Measurements from ENCODE around the gene RDX.
"Not testable (repeated sequence)": the region's sequence is repeated elsewhere in the genome, so short reads cannot be mapped to it uniquely, and the experiment has no call there.

Gene RDX

DNA sequence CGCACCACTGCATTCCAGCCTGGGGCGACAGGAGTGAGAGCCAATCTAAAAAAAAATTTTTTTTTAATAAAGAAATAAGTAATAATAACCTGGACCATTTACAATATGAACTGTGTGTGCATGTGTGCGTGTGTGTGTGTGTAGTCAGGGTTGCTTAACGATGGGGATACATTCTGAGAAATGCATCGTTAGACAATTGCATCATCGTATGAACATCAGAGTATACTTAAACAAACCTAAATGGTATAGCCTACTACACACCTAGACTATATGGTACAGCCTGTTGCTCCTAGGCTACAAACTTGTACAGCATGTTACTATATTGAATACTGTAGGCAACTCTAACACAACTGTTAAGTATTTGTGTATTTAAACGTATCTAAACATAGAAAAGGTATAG, 26.4 kb downstream of the RDX start:
- no peak for DNase-seq

DNA sequence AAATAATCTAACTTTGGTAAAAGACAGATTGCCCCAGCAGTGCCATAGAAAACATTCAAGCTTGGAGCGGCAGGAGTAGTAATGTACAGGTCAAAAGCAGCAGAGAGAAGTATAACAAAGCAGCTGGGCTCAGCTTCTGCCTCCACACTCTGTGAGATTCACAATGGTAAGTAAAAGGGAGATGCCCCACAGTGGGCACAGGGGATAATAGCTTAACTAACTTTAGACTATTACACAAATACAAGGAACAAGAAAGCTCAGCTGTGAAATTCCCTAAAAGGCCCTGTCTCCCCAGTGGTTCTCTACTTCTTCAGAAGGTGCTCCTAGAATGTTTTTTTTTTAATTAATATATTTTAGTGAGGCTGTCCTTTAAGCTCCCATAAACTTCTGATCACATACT, 28.0 kb downstream of the RDX start:
- DNase-seq, result no peak

DNA sequence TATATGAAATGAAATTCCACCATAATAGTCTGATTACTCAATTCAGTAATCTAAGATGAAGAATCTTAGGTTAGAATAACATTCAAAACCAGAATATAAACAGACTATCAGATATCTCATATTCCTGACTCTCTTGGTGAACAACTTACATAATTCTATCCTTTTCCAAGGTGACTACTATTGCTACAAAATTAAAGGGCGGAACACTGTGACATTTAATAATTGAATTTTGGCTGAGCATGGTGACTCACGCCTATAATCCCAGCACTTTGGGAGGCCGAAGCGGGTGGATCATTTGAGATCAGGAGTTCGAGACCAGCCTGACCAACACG, 34.4 kb downstream of the RDX start:
- DNase-seq, result no peak

DNA sequence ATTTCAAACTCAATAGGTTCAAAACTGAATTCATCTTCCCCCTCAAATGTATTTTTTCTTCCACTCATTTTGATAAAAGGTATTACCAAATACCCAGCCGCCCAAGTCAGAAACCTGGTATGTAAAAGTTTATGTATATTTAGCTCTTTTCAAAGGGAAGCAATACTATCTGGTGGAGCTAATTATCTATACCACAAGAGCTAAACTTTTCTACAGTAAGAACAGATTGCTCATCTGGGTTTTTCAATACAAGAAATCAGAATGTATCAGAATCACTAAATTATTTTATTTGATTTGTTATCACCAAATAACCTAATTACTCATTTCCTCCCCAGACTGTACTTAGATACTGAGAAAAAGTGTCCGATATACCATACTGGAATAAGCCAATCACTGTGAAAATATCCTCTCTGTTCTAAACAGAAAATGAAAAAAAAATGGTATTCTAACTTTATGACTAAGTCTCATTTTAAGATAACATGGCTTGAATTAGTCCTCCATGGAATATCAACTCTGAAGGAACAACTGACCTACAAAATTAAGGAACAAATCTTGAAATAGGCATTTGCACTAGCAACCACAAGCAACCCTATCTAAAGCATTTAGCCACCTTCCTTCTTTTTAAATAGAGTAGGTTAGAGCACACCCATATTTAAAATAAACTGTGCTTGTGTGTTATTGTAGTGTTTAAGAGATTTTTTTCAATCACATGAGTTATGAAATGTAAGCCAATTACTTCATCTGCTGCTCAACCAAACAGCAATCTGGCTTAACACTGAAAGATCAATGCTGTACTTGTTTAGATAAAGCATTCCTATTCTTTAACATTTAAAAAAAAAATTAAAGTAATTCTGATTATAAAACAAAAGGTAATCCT, 35.0 kb downstream of the RDX start:
- DNase-seq, result no peak

DNA sequence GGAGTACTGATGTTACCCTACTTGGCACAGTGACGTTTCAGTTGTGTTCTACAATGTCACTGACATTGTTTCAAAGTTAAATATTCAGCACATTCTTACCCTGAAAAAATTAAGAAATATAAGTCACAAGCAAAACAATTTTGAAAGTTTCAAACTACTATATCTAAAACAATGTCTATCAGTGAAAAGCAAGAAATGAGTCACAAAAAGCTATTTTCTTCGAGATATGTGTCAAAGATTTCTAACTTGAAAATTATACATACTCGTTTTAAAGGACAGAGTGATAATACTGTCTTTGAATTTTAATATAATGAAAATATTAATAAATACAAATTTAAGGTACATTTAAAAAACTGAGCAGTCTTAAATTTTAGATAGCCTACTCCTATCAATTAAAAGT, 42.9 kb downstream of the RDX start:
- DNase-seq, result no peak

DNA sequence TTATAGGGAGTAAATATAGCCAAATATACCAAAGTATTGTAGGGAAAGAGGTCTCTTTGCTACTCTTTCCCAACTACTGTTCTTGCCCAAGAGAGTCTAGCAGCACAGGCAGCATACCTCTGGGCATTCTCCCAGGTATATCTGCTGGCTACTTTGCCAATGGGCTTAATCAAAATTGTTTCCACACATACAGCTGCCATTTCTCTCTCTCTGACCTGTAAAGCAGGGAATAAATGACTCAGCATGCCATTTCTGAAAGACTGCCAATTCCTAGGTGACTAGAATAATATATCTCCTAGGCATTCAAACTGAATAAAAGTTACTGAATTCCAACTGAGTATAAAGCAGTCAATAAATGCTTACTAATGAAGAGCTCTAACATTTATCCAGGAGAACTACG, 44.6 kb downstream of the RDX start:
- no peak for DNase-seq

DNA sequence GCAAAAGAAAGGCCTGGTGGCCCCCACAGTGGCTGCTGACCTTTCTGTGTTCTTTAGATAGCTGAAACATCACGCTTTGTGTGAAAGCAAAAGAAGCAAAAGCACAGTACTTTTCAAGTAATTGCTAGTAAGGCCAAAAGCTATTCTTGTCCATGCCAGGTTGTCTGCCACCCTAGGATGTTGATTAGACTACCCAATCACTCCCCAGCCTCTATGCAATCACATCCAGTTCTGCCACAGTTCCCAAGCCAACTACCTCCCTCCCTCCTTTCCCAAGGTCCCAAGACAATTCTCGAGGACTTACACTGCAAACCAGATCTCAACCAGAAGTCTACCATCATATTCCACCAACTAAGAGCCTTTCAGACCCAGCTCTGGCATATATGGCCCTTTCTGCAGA, 46.2 kb downstream of the RDX start:
- DNase-seq, result no peak

DNA sequence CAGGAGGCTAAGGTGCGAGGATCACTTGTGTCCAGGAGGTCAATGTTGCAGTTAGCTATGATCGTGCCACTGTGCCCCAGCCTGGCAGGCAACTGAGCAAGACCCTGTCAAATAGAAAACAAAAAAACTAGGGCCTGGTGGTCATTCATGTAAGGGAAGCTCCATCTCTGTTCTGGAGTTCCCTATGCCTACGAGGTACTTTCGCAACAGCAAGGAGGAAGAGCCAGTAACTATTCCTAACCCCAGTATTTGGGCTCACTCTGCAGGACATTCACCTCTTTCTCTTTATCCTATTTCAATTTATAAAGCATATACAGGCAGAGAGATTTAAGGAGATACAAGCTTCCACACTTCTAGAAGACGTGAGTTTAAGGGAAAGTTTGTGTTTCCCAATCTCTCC, 46.6 kb downstream of the RDX start:
- no peak for DNase-seq

DNA sequence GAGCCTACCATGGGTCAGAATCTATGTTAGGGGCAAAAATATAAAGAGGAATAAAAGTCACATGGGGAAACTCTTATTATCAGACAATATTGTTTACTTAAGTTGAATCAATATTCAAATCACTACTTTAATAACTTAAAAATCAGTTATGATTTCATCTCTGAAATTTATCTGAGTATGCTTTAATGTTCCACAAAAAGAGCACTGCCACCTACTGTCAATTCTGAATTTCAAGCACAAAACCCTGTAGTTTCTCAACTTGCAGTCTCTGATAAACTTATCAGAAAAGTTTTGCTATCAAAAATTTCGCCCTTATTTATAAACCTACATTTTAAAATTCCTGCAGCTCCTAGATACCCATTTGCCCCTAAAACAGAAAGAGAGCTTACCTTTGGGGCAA, 47.3 kb downstream of the RDX start:
- no peak for DNase-seq

DNA sequence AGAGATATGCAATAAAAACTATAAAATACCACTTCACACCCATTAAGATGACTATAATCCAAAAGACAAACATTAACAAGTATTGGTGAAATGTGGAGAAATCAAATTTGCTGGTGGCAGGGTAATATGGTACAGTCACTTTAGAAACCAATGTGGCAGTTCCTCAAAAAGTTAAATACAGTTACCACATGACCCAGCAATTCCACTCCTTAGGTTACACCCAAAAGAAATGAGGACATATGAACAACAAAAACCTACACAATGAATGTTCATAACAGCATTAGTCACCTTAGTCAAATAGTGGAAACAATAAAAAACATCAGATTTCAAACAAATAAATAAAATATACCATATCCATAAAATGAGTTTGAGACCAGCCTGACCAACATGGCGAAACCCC, 52.6 kb downstream of the RDX start:
- no peak for DNase-seq

DNA sequence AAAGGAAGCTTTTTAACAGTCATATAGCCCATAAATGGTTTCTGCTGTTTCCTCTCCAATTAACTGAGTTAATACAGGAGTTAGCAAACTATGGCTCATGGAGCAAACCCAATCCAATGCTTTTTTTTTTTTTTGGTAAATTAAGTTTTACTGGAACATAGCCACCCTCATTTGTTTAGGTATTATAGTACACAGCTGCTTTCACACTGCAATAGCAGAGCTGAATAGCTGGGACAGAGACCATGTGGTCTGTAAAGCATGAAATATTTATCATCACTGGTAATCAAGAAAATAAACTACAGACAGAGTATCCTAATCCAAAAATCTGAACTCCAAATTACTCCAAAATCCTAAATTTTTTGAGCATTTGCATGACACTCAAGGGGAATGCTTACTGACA, 53.7 kb downstream of the RDX start:
- no peak for DNase-seq

DNA sequence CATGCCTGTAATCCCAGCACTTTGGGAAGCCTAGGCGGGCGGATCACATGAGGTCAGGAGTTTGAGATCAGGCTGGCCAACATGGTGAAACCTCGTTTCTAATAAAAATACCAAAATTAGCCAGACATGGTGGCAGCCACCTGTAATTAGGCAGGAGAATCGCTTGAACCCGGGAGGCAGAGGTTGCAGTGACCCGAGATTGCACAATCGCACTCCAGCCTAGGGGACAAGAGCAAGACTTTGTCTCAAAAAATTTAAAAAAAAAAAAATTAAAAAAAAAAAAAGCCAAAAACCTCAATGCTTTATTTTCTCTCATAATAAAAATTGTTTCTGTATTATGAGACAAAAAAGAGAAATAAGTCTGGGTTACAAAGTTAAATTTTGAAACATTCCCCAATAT, 54.2 kb downstream of the RDX start:
- DNase-seq, result no peak

DNA sequence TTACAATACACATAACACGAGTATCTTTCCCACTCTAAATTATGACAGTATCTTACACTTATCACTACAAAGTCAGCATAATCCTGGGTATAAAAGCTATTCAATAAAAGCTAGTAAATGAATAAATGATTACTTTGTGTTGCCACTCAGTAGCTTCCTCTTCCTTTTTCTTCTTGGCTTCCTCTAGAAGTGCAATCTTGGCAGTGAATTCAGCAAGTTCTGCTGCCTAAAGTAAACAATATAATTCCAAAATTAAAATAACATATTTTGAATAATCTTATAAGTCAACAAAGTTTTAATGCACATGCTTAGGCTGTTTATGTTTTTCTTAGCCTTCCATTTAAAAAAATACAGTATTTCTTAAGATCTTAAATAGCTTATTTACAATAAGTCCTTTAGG, 60.4 kb downstream of the RDX start:
- no peak for DNase-seq

DNA sequence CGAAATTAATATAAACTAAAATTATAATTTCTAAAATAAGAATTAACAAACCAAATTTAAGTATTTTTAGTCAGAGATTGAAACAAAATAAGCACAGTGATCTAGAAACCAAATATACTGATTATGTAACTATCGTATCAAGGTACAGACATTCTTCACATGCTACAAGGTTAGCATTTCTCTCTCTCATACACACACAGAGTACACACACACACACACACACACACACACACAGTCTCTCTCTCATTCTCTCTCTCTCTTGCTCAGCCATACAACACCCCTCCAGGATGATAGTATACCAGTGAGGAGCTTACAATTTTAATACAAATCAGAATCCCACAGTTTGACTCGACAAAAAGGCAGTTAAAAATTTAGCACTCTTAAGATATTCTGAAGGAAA, 66.0 kb downstream of the RDX start:
- DNase-seq, result no peak

DNA sequence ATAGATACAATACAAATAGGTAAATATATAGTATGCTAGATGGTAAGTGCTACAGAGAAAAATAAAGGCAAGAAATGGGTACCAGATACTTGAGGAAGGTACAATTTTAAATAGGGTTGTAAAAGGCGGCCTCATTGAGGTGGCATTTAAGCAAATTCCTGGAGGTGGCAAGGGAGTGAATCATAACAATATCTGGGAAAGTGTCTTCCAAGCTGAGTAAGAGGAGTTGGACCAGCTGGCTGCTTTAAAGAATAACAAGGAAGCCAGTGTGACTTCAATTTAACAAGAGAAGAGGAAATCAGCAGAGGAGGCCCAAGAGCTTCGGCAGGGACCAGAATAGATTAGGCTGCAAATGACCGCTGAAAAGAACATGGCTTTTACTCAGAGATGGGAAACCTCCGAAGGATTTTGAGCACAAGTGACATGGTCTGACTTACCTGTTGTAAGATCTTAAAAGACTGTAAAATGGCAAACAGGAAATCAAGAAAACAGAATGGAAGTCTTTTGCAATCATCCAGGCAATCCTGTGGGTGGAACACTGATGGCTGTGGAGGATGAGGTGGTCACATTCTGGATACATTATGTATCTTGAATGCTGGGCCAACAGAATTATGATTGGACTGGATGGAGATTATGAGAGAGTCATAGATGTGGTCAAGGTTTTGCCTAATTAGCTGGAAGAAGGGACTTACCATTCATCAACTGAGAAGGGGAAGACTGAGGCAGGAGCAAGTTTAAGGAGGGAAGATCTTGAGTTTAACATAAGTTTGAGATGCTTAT, 77.2 kb downstream of the RDX start:
- DNase-seq, result no peak

DNA sequence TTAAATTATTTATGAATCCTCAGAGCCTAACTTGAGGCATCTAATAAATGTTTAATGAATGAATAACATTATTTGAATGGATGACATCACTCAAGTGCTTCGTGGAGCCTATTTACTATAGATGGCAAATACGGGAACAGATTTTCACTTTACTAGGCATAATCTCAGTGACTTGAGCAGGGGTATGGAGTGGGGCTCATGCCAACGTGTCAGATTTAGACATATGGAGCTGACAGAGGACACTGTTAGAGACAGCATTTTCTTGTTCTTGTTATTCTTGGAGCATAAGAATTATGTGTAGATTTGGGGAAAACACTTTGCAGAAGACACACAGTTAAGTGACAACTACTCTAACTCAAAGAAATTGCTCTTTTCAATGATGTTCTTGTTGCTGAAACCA, 78.5 kb downstream of the RDX start:
- no peak for DNase-seq

DNA sequence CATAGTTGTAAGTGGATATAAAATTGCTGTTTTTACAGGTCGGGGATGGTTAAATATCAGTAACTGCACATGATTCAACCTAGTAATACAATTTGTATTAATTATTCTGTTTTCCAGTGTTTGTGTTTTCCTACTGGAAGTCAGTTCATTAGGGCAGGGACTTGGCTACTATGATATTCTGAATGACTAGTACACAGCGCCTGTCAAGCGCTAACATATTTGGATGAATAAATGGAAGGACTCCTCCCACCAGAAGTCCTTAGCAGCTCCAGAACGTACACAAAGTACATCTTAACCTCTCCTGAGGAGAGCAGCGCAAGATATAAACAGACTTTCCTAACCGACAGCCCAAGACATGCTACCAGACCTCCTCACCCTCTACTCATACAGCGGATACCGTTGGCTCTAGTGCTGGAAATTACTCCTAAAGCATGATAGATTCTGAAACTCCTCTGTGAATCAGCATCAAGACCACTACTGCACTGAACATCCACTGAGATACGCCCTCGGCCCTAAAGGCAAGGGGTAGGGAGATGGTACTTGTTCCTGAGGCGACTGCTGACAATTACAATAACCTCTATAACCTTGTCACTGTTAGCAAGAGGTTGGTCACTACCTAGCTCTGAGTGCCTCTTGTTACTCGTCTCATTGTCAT, 79.1 kb downstream of the RDX start:
- DNase-seq, result no peak

DNA sequence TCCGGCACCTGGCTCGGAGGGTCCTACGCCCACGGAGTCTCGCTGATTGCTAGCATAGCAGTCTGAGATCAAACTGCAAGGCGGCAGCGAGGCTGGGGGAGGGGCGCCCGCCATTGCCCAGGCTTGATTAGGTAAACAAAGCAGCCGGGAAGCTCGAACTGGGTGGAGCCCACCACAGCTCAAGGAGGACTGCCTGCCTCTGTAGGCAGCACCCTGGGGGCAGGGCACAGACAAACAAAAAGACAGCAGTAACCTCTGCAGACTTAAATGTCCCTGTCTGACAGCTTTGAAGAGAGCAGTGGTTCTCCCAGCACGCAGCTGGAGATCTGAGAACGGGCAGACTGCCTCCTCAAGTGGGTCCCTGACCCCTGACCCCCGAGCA, 87.1 kb downstream of the RDX start:
- not testable (repeated sequence) for DNase-seq

DNA sequence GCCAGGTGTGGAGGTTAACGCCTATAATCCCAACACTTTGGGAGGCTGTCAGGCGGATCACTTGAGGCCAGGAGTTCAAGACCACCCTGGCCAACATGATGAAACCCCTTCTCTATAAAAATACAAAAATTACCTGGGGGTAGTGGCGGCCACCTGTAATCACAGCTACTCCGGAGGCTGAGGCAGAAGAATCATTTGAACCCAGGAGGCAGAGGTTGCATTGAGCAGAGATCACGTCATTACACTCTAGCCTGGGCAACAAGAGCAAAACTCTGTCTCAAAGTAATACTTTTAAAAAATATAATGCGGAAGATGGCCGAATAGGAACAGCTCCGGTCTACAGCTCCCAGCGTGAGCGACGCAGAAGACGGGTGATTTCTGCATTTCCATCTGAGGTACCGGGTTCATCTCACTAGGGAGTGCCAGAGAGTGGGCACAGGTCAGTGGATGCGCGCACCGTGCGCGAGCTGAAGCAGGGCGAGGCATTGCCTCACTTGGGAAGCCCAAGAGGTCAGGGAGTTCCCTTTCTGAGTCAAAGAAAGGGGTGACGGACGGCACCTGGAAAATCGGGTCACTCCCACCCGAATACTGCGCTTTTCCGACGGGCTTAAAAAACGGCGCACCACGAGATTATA, 87.6 kb downstream of the RDX start:
- not testable (repeated sequence) for DNase-seq

DNA sequence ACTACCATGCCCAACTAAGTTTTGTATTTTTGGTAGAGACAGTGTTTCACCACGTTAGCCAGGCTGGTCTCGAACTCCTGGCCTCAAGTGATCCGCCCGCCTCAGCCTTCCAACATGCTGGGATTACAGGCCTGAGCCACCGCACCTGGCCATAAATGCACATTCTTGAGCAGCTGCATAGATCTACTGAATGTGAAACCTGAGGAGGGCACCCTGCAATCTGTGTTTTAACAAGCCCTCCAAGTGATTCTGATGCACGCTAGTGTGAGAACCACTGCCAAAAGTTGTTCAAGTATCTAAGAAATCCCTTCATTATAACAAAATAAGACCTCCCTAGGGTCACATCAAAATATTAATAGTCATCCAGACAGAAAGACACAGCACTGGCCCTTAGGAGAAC, 89.3 kb downstream of the RDX start:
- DNase-seq, result no peak

DNA sequence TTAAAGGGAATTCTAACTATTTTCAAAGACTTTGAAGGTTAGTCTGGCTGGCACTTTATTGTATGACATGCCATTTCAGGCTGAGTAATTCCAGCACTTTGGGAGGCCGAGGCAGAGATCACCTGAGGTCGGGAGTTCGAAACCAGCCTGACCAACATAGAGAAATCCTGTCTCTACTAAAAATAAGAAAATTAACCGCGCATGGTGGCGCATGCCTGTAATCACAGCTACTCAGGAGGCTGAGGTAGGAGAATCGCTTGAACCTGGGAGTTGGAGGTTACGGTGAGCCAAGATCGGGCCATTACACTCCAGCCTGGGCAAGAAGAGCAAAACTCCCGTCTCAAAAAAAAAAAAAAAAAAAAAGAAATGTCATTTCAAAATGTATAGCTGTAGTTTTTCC, 95.6 kb downstream of the RDX start:
- no peak for DNase-seq

DNA sequence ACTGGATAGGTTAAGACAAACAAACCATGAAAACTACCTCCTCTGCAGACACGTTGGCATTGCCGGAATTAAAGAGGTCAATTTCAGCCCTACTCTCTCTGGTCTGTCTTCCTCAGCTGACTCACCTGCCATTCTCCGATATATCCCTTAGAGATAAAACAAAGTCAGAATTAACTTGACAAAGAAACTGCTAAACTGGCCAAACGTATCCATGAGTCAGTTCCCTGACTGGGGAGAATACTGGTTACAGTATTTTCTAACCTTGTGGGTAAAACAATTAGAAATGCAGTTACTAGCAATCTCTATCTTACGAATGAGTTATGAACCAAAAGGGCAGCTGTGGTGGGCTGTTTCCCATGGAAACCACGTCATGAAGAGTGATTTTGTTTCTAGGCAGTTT, 96.2 kb downstream of the RDX start:
- DNase-seq, result no peak

Measured in C1 segment of cervical spinal cord (tissue), 14 donors.